Placental pericyte (primary cell): ENCODE results near the gene STARD8. TPM values are rescaled to one million over a fixed set of nuclear protein-coding genes. Genes with fewer than 3 reads are reported as not detected.

Experiments used
- small RNA-seq: library from RNA; depleted of rRNA; stranded (forward); fragments of <200 nt; gene quantifications from one replicate; pipeline ENCODE3, GENCODE V24; 2012; ENCODE audit warnings: low replicate concordance
- total RNA-seq: library from RNA; depleted of rRNA; stranded (reverse); fragments of >200 nt; gene quantifications from 2 replicates; pipeline ENCODE4 v1.2.3, GENCODE V29; 2012

STARD8 gene
- 0.22 and 0.86 TPM in 2 replicates for total RNA-seq

DNA sequence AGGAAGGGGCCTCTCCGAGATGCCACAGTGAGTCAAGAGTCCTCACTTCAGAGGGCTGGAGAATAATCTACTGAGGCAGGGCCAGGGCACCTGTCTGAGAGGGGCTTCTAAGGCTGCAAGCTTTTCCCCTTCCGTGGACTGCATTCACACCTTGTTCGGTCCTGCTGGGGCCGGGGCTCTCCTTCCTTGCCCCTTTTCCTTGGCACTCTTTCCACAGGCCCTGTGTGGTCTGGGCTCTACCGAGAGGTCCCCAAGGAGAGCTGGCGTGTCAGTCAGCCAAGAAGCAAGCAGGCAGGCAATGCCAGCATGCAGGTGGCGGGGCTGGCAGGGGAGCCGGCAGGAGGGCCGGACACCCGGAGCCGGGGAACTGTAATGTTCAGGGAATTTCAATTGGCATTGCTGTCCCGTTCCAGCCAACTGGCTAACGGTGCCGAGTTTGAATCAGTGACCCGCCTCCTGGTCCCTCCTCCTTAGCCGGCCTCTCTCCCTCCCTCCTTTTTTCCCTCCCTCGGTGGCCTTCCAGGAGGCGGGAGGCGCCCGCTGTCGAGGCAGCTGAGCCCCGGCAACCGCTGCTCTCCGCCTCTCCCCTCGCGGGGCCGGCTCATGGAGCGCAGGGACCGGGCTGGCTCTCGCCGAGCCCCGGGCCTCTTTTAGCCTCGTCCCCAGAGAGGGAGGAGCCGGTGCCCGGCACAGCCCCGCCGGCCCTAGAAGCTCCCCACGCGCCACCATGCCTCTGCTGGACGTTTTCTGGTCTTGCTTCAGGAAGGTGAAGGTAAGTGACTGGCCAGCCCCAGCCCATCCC is at the start of gene STARD8:
Gene STARD8, plus strand, starts transcription at position 511 of the 802 bp plus-strand sequence. Its CDS starts 217 bp downstream, at position 728.

Small RNA genes lying within 50 kb of the gene (small RNA-seq; reads per million reads assigned to genes)
- gene COX6CP12: not detected

Other genes with a start within 250 kb of the STARD8 start
- gene OPHN1, start 214.2 kb upstream of the STARD8 start, total RNA-seq: 3.1 and 7.4 TPM in 2 replicates
- gene YIPF6, start 148.6 kb upstream of the STARD8 start, total RNA-seq: 39.4 and 46.4 TPM in 2 replicates
- gene EFNB1, start 181.4 kb downstream of the STARD8 start, total RNA-seq: 12.3 and 25.6 TPM in 2 replicates